A549 (cell line): ENCODE measurements around the gene OBSCN.

Experiments used
- BHLHE40 ChIP-seq: IDR thresholded peaks from 2 replicates; pipeline ENCODE4 v1.6.1; 2012; ENCODE audit warnings: low read depth, low read length, inconsistent platforms
- CBX2 ChIP-seq: fragments of 200-600 bp; sonication (generic); IDR thresholded peaks from 2 replicates; pipeline ENCODE4 v1.6.1; 2016; ENCODE audit warnings: low read depth, mild to moderate bottlenecking, borderline replicate concordance
- CTCF ChIP-seq: fragments of >200 bp; sonication (Bioruptor Twin); formaldehyde crosslinking; IDR thresholded peaks from 3 replicates; pipeline ENCODE4 v1.5.1; 2016
- ELK1 ChIP-seq: fragments of 150-350 bp; IDR thresholded peaks from 2 replicates; pipeline ENCODE4 v1.6.1; 2014; ENCODE audit warnings: low read depth, mild to moderate bottlenecking, low read length
- EP300 ChIP-seq, 2 experiments: fragments of >200 bp; sonication (Bioruptor Twin); formaldehyde crosslinking; IDR thresholded peaks; 2 replicates in 1 of 2; 3 replicates in 1 of 2; pipeline ENCODE4 v1.6.1; 2016 to 2017
- HEYL ChIP-seq: fragments of 250-450 bp; sonication (Bioruptor Pico); IDR thresholded peaks from 2 replicates; pipeline ENCODE4 v1.8.0; 2021; ENCODE audit warnings: mild to moderate bottlenecking, moderate library complexity
- POLR2A ChIP-seq: IDR thresholded peaks from 2 replicates; pipeline ENCODE4 v1.6.1; 2012; ENCODE audit warnings: mild to moderate bottlenecking, low read length
- RAD21 ChIP-seq, 2 experiments: fragments of >200 bp in 1 of 2; sonication (Bioruptor Twin) in 1 of 2; formaldehyde crosslinking in 1 of 2; IDR thresholded peaks in 1 of 2; conservative IDR thresholded peaks in 1 of 2; 2 replicates in 1 of 2; 3 replicates in 1 of 2; pipeline ENCODE4 v1.6.1; 2012 to 2018; ENCODE audit warnings: inconsistent platforms in 1 of 2
- RCOR1 ChIP-seq: fragments of 150-350 bp; IDR thresholded peaks from 2 replicates; pipeline ENCODE4 v1.6.1; 2014; ENCODE audit warnings: antibody characterized with exemption, low read length, low read depth
- SREBF2 ChIP-seq: fragments of 450-650 bp; IDR thresholded peaks from 2 replicates; pipeline ENCODE4 v1.6.1; 2014; ENCODE audit warnings: mild to moderate bottlenecking, moderate library complexity
- TF ChIP-seq, protein P1 (sequence below): IDR thresholded peaks from 2 replicates; pipeline ENCODE4 v1.6.1; 2012

- TF ChIP-seq POLR2A, result no peak
- no peak for TF ChIP-seq CTCF
- TF ChIP-seq ELK1, result no peak
- no peak for TF ChIP-seq SREBF2
- no peak for TF ChIP-seq CBX2
- no peak for TF ChIP-seq EP300 (IDR thresholded peaks at IDR 0.05)
- TF ChIP-seq RCOR1, result no peak
- no peak for TF ChIP-seq BHLHE40
- TF ChIP-seq HEYL (CRISPR knock-in tag), result no peak
- TF ChIP-seq RAD21 (conservative IDR thresholded peaks at IDR 0.05 in 1 of 2, IDR thresholded peaks at IDR 0.05 in 1 of 2), result no peak
- TF ChIP-seq, protein P1, sequence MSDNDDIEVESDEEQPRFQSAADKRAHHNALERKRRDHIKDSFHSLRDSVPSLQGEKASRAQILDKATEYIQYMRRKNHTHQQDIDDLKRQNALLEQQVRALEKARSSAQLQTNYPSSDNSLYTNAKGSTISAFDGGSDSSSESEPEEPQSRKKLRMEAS, result no peak
Measured at GRCh38 chr1:228376651-228377631, 169.1 kb downstream of the OBSCN start.
